Naive thymus-derived CD4-positive, alpha-beta T cell (primary cell): ENCODE measurements around the gene ZCCHC2. TPM values are rescaled to one million over a fixed set of nuclear protein-coding genes. Genes with fewer than 3 reads are reported as not detected.

Experiments
- ATAC-seq: fragments of 150-1000 bp; cut with Tn5 transposase; 2 replicates; pipeline ENCODE4 v1.10.0; 2021; ENCODE audit warnings: mild to moderate bottlenecking, moderate library complexity
- CTCF ChIA-PET: fragments of 350-600 bp; sonication (Branson Sonifier 250); formaldehyde crosslinking; loops from one replicate; lab custom pipeline; 2021; ENCODE audit warnings: antibody characterized with exemption; lab: Charles Lee
- POLR2A ChIA-PET: fragments of 350-600 bp; sonication (Branson Sonifier 250); formaldehyde crosslinking; loops from one replicate; lab custom pipeline; 2021; ENCODE audit warnings: antibody characterized with exemption, inconsistent platforms; lab: Charles Lee
- DNase-seq, 9 donors: peaks; one replicate each; pipeline versions ENCODE4 v3.0.0 to v3.0.0-alpha.2; 2020 to 2022; ENCODE audit warnings: mixed read lengths in 1 of 9
- H3K27ac ChIP-seq: one replicate; pipeline ENCODE4 v1.7.0; 2013; ENCODE audit warnings: mild to moderate bottlenecking, low read depth, low read length, moderate library complexity
- H3K27me3 ChIP-seq, 2 donors: one replicate each; pipeline ENCODE4 v1.7.0; 2013; ENCODE audit warnings: low read length in 2 of 2, mild to moderate bottlenecking in 2 of 2, moderate library complexity in 2 of 2; ENCODE audit not compliant: control insufficient read depth in 2 of 2, insufficient read depth in 2 of 2
- H3K36me3 ChIP-seq, 3 experiments: 1 replicate in 2 of 3; 2 replicates in 1 of 3; pipeline ENCODE4 v1.7.0; 2013; ENCODE audit warnings: low read length in 3 of 3, mild to moderate bottlenecking in 3 of 3, moderate library complexity in 1 of 3; ENCODE audit not compliant: insufficient read depth in 3 of 3, control insufficient read depth in 2 of 3
- H3K4me1 ChIP-seq, 2 donors: one replicate each; pipeline ENCODE4 v1.7.0; 2013; ENCODE audit warnings: low read length in 2 of 2, mild to moderate bottlenecking in 2 of 2, moderate library complexity in 1 of 2; ENCODE audit not compliant: control insufficient read depth in 2 of 2, insufficient read depth in 2 of 2
- H3K4me3 ChIP-seq: 2 replicates; pipeline ENCODE4 v1.7.0; 2013; ENCODE audit warnings: mild to moderate bottlenecking, low read length
- H3K9me3 ChIP-seq, 3 experiments: 1 replicate in 2 of 3; 2 replicates in 1 of 3; pipeline ENCODE4 v1.7.0; 2013; ENCODE audit warnings: low read length in 3 of 3; ENCODE audit not compliant: control insufficient read depth in 2 of 3
- H3K27ac Mint-ChIP-seq, 9 donors: one replicate each; pipeline ENCODE4 v1.8.0; 2020 to 2022; ENCODE audit warnings: mixed read lengths in 9 of 9, mild to moderate bottlenecking in 8 of 9, moderate library complexity in 5 of 9, inconsistent platforms in 2 of 9
- H3K27me3 Mint-ChIP-seq, 5 donors: one replicate each; pipeline ENCODE4 v1.8.0; 2021 to 2022; ENCODE audit warnings: mixed read lengths in 5 of 5, mild to moderate bottlenecking in 1 of 5
- H3K36me3 Mint-ChIP-seq, 5 donors: one replicate each; pipeline ENCODE4 v1.8.0; 2020 to 2022; ENCODE audit warnings: mixed read lengths in 5 of 5, mild to moderate bottlenecking in 3 of 5, inconsistent platforms in 1 of 5
- H3K4me1 Mint-ChIP-seq, 7 donors: one replicate each; pipeline ENCODE4 v1.8.0; 2020 to 2022; ENCODE audit warnings: mixed read lengths in 7 of 7, mild to moderate bottlenecking in 3 of 7, inconsistent platforms in 1 of 7
- H3K4me3 Mint-ChIP-seq, 10 donors: one replicate each; pipeline ENCODE4 v1.8.0; 2020 to 2022; ENCODE audit warnings: mild to moderate bottlenecking in 10 of 10, mixed read lengths in 10 of 10, moderate library complexity in 6 of 10, inconsistent platforms in 2 of 10
- H3K9me3 Mint-ChIP-seq, 11 donors: one replicate each; pipeline ENCODE4 v1.8.0; 2020 to 2022; ENCODE audit warnings: mixed read lengths in 11 of 11, mild to moderate bottlenecking in 4 of 11, inconsistent platforms in 1 of 11, moderate library complexity in 1 of 11
- intact Hi-C, 2 donors: fragments of 100-400 bp; cut with micrococcal nuclease; formaldehyde crosslinking; loops; one replicate each; pipeline ENCODE4 v1.15.1; 2023
- polyA plus RNA-seq, 2 donors: library from polyadenylated mRNA; unstranded; fragments of 300-500 nt; fragmentation: Illumina TruSeq; gene quantifications; one replicate each; pipeline ENCODE4 v1.2.3, GENCODE V29; 2021
- total RNA-seq, 6 experiments: library from RNA in 5 of 6; stranded (reverse) in 5 of 6; gene quantifications; 1 replicate in 5 of 6; 2 replicates in 1 of 6; pipeline ENCODE4 v1.2.3 and lab custom pipeline; 2021 to 2026

Gene ZCCHC2
- total and polyA plus RNA-seq, 7 experiments from 2014 or later, result 1.8 to 68.5 (median 54.5) TPM

DNA sequence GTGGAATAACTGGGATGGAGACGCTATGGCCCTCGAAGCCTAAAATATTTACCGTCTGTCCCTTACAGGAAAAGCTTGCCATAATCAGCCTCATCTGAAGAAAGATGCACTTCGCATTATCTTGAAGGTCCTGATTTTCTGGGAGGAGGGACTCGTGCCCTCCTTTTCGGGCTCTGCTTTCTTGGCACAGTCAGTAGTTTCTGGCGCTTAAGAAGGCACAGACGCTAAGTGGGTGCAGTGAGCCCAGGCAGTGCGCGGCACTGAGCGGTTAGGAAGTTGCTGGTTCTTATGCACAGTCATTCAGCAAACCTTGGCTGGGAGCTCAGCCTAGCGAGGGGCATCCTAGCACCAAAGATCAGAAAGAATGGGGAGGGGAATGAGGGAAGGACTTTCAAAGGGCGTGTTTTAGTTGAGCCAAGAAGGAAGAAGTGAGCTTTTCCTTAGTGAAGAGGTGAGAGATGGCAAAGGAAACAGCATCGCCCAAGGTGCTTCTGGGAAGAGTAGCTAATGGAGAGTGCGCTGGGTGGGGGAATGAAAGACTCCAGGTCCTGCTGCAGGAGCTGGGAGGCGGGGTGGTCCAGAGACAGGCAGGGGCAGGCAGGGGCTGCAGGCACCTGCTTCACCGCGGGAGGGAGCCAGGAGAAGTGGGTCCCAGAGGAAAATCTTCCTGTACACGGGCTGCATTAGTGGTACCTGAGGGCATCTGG lies 64.1 kb downstream of the ZCCHC2 start:
- no peaks in the 10 kb centered on the region for H3K27me3 ChIP-seq
- Mint-ChIP-seq H3K36me3 (peaks cover 0 to 19% (median 0%) of the 10 kb centered on the region in 5 donors), H3K27me3 (no peaks in the 10 kb centered on the region), H3K4me1 (peaks cover 17 to 50% (median 32%) of the 10 kb centered on the region in 7 donors), H3K27ac (peak overlapping the region in 1 of 9 donors; percentile 65), H3K4me3 (no peak overlapping the region), H3K9me3 (peaks cover 0 to 1% (median 0%) of the 10 kb centered on the region in 11 donors)
- H3K4me1 ChIP-seq, result peaks cover 18 to 22% of the 10 kb centered on the region in 2 donors
- peaks cover 0 to 4% (median 0%) of the 10 kb centered on the region in 3 experiments for H3K36me3 ChIP-seq
- H3K9me3 ChIP-seq, result no peaks in the 10 kb centered on the region
- CTCF ChIA-PET, result interaction anchor here (0.6 to 2.1 kb wide), 4 partner anchors 12 to 396 kb away, joined by 3 to 6 read pairs (median 4); no protein-coding TSS in a partner anchor
- ATAC-seq (no peak), DNase-seq (no peak)
- intact Hi-C loops, result loop anchor here (1.0 to 10.0 kb wide), 3 partner anchors 322 to 395 kb away; no protein-coding TSS in a partner anchor
- no peak overlapping the region for H3K27ac ChIP-seq
- no peak overlapping the region for H3K4me3 ChIP-seq
- POLR2A ChIA-PET, result interaction anchor here (0.7 kb wide), 1 partner anchor 734 kb away, joined by 3 read pairs; no protein-coding TSS in a partner anchor

DNA sequence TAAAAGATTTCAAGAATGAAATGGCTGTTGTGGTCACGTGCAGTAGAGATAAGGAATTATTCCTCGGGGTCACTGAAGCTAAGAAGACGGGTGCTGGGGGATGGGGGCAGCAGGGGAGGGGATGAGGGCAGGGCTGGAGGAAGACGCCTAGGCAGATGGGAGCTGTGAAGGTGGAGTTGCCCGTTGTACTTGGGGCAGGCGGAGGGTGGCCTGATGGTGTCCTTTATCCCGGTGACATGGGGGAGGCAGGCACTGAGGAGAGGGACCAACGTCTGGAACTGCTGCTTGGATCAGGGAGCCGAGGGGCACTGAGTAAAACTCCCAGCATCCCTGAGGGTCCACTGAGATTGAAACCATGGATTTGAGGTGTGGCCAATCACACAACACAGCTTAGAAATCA lies 64.9 kb downstream of the ZCCHC2 start:
- Histone ChIP-seq H3K36me3 (peaks cover 0 to 4% (median 0%) of the 10 kb centered on the region in 3 experiments), H3K4me1 (peaks cover 18 to 22% of the 10 kb centered on the region in 2 donors), H3K9me3 (no peaks in the 10 kb centered on the region), H3K4me3 (no peak overlapping the region), H3K27ac (no peak overlapping the region), H3K27me3 (no peaks in the 10 kb centered on the region)
- ATAC-seq (no peak), DNase-seq (no peak)
- H3K4me1 Mint-ChIP-seq, result peaks cover 17 to 48% (median 32%) of the 10 kb centered on the region in 7 donors
- peaks cover 0 to 8% (median 0%) of the 10 kb centered on the region in 11 donors for H3K9me3 Mint-ChIP-seq
- peaks cover 0 to 6% (median 4%) of the 10 kb centered on the region in 5 donors for H3K27me3 Mint-ChIP-seq
- no peak overlapping the region for H3K4me3 Mint-ChIP-seq
- ChIA-PET CTCF (interaction anchor here (0.8 kb wide), 2 partner anchors 162 to 395 kb away, joined by 3 to 5 read pairs; no protein-coding TSS in a partner anchor), POLR2A (no interaction called here)
- peaks cover 0 to 21% (median 3%) of the 10 kb centered on the region in 5 donors for H3K36me3 Mint-ChIP-seq
- no peak overlapping the region for H3K27ac Mint-ChIP-seq
- intact Hi-C loops, result loop anchor here in 1 of 2 donors (10.0 kb wide), 1 partner anchor 323 kb away; no protein-coding TSS in a partner anchor

DNA sequence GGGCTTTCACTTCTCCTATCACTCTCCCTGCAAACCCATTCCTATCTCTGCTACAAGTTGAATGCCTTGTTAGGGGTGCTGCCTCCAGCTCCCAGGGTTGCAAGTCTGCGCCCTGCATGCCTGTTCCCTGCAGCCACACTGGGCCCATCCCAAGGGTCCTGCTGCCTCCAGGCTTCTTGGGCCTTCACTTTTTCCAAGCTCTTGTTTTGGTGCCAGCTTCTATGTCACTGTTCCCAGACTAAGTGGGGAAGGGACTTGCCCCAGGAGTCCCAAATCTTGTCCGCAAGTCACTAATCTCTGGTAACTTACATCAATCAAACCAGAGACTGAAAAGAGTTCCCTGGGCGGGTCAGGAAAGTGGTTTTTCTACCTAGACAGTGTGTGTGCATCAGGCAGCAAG lies 65.4 kb downstream of the ZCCHC2 start:
- H3K27ac ChIP-seq, result no peak overlapping the region
- ChIA-PET CTCF (interaction anchor here (0.6 to 0.8 kb wide), 3 partner anchors 19 to 341 kb away, joined by 3 to 6 read pairs (median 4); no protein-coding TSS in a partner anchor), POLR2A (interaction anchor here (0.5 to 0.7 kb wide), 3 partner anchors 26 to 135 kb away, joined by 3 to 4 read pairs (median 3); no protein-coding TSS in a partner anchor)
- H3K4me1 Mint-ChIP-seq, result peaks cover 17 to 44% (median 30%) of the 10 kb centered on the region in 7 donors
- peaks cover 0 to 8% (median 6%) of the 10 kb centered on the region in 5 donors for H3K27me3 Mint-ChIP-seq
- H3K9me3 ChIP-seq, result no peaks in the 10 kb centered on the region
- H3K4me3 Mint-ChIP-seq, result no peak overlapping the region
- peaks cover 0 to 4% (median 0%) of the 10 kb centered on the region in 3 experiments for H3K36me3 ChIP-seq
- no peaks in the 10 kb centered on the region for H3K27me3 ChIP-seq
- H3K4me1 ChIP-seq, result peaks cover 18 to 22% of the 10 kb centered on the region in 2 donors
- H3K4me3 ChIP-seq, result no peak overlapping the region
- ATAC-seq (no peak), DNase-seq (no peak)
- peaks cover 0 to 12% (median 3%) of the 10 kb centered on the region in 11 donors for H3K9me3 Mint-ChIP-seq
- H3K36me3 Mint-ChIP-seq, result peaks cover 0 to 21% (median 3%) of the 10 kb centered on the region in 5 donors
- intact Hi-C loops, result loop anchor here in 1 of 2 donors (10.0 kb wide), 1 partner anchor 323 kb away; no protein-coding TSS in a partner anchor
- peak overlapping the region in 2 of 9 donors; percentile 25 to 28 for H3K27ac Mint-ChIP-seq

GRCh38 chr18:62590799-62591590 lies 68.2 kb downstream of the ZCCHC2 start:
- ChIA-PET CTCF (no interaction called here), POLR2A (no interaction called here)
- intact Hi-C loops, result no loop called here
- no peak for DNase-seq
- Histone ChIP-seq H3K4me1 (peaks cover 0 to under 1% of the 10 kb centered on the region in 2 donors), H3K9me3 (no peaks in the 10 kb centered on the region), H3K27me3 (no peaks in the 10 kb centered on the region), H3K4me3 (no peak overlapping the region), H3K27ac (no peak overlapping the region), H3K36me3 (no peaks in the 10 kb centered on the region)
- Mint-ChIP-seq H3K4me3 (no peak overlapping the region), H3K27me3 (peaks cover 0 to 21% (median 6%) of the 10 kb centered on the region in 5 donors), H3K27ac (no peak overlapping the region), H3K9me3 (peaks cover 0 to 16% (median 3%) of the 10 kb centered on the region in 11 donors), H3K36me3 (peaks cover 0 to 13% (median 0%) of the 10 kb centered on the region in 5 donors), H3K4me1 (peaks cover 5 to 16% (median 6%) of the 10 kb centered on the region in 7 donors)
- no peak for ATAC-seq

DNA sequence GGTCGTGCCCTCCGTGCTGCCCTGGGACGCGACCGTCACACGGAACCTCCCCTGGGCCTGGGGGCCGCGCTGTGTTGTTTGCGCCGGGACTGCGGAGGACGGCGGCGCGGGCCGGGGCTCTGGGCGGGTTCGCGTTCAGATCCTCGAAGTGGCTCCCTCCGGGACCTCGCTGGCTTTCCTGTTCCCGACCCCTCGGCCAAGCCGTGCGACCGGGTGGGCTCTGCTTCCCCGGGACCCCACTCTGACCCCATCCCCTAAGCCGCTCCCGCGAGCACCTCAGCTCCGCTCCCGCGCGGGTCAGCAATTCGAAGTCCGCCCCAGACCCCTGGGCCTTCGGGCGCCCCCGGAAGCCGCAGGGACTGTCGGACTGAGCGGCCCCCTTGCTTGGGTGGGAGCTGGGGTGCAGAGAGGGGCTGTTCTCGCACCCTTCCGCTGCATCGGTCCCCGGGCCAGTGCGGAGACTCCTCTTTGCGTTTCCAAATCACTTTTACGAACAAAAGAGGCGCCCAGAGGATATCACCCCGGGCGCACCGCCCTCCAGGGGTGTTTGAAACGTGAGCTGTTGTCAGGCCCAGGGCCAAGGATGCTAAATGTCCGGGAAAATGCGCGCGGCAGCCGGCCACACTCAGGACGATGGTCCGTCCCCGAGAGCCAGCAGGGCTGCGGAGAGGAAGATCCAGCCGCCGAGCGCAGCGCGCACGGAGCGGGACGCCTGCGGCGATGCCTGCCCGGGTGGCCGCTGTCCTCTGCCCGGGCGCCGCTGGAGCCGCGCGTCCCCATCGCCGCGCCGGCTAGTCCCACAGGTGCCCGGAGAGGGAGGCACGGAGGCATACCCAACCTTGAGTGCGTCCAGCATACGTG lies 73.5 kb downstream of the ZCCHC2 start:
- ATAC-seq, result no peak
- CTCF ChIA-PET, result no interaction called here
- no peak overlapping the region for H3K27ac Mint-ChIP-seq
- H3K36me3 Mint-ChIP-seq, result peaks cover 0 to 4% (median 0%) of the 10 kb centered on the region in 5 donors
- DNase-seq, result no peak
- Histone ChIP-seq H3K27me3 (peaks cover 0 to 8% of the 10 kb centered on the region in 2 donors), H3K36me3 (no peaks in the 10 kb centered on the region), H3K4me3 (no peak overlapping the region), H3K27ac (no peak overlapping the region), H3K9me3 (no peaks in the 10 kb centered on the region), H3K4me1 (peaks cover 0 to 7% of the 10 kb centered on the region in 2 donors)
- H3K4me3 Mint-ChIP-seq, result peak overlapping the region in 5 of 10 donors; percentile 10 to 69 (median 44)
- H3K4me1 Mint-ChIP-seq, result peaks cover 0 to 10% (median 6%) of the 10 kb centered on the region in 7 donors
- POLR2A ChIA-PET, result no interaction called here
- H3K9me3 Mint-ChIP-seq, result peaks cover 0 to 16% (median 3%) of the 10 kb centered on the region in 11 donors
- peaks cover 47 to 68% (median 50%) of the 10 kb centered on the region in 5 donors for H3K27me3 Mint-ChIP-seq
- intact Hi-C loops, result no loop called here
